IMR-90 (cell line): ENCODE measurements around the gene GCK.

Source experiments
- BHLHE40 ChIP-seq: fragments of 150-350 bp; IDR thresholded peaks from 2 replicates; pipeline ENCODE4 v1.6.1; 2016; ENCODE audit warnings: mild to moderate bottlenecking, low read depth, low read length
- CEBPB ChIP-seq: IDR thresholded peaks from 2 replicates; pipeline ENCODE4 v1.6.1; 2012; ENCODE audit warnings: low read depth, low read length, improper control_type of control experiment
- CHD1 ChIP-seq: IDR thresholded peaks from 2 replicates; pipeline ENCODE4 v1.6.1; 2012; ENCODE audit warnings: low read depth, low read length, improper control_type of control experiment
- CTCF ChIP-seq: conservative IDR thresholded peaks from 2 replicates; pipeline ENCODE4 v1.5.1; 2012; ENCODE audit warnings: mild to moderate bottlenecking, low read depth, low read length, improper control_type of control experiment
- MAFK ChIP-seq: IDR thresholded peaks from 2 replicates; pipeline ENCODE4 v1.6.1; 2012; ENCODE audit warnings: low read depth, low read length, improper control_type of control experiment
- MAZ ChIP-seq: IDR thresholded peaks from 2 replicates; pipeline ENCODE4 v1.6.1; 2012; ENCODE audit warnings: low read depth, mild to moderate bottlenecking, low read length, improper control_type of control experiment, moderate library complexity, borderline replicate concordance
- MXI1 ChIP-seq: IDR thresholded peaks from 2 replicates; pipeline ENCODE4 v1.6.1; 2012; ENCODE audit warnings: low read depth, mild to moderate bottlenecking, low read length, moderate library complexity, borderline replicate concordance
- NFE2L2 ChIP-seq: fragments of 150-350 bp; IDR thresholded peaks from 2 replicates; pipeline ENCODE4 v1.6.1; 2016; ENCODE audit warnings: low read depth, mild to moderate bottlenecking, low read length
- POLR2A ChIP-seq: IDR thresholded peaks from 2 replicates; pipeline ENCODE4 v1.6.1; 2012; ENCODE audit warnings: mild to moderate bottlenecking, low read depth, low read length
- RAD21 ChIP-seq: IDR thresholded peaks from 2 replicates; pipeline ENCODE4 v1.6.1; 2012; ENCODE audit warnings: low read length, improper control_type of control experiment
- RCOR1 ChIP-seq: IDR thresholded peaks from 2 replicates; pipeline ENCODE4 v1.6.1; 2012; ENCODE audit warnings: mild to moderate bottlenecking, low read length, improper control_type of control experiment; ENCODE audit not compliant: insufficient replicate concordance
- RFX5 ChIP-seq: IDR thresholded peaks from 2 replicates; pipeline ENCODE4 v1.8.0; 2012; ENCODE audit warnings: low read depth, mild to moderate bottlenecking, low read length, moderate library complexity
- SMC3 ChIP-seq: fragments of 150-350 bp; IDR thresholded peaks from 2 replicates; pipeline ENCODE4 v1.6.1; 2016; ENCODE audit warnings: low read depth, mild to moderate bottlenecking, antibody characterized with exemption, low read length, moderate library complexity
- TF ChIP-seq, protein P1 (sequence below): fragments of 150-350 bp; IDR thresholded peaks from 2 replicates; pipeline ENCODE4 v1.6.1; 2017; ENCODE audit warnings: mild to moderate bottlenecking, antibody characterized with exemption, low read length, low read depth

DNA sequence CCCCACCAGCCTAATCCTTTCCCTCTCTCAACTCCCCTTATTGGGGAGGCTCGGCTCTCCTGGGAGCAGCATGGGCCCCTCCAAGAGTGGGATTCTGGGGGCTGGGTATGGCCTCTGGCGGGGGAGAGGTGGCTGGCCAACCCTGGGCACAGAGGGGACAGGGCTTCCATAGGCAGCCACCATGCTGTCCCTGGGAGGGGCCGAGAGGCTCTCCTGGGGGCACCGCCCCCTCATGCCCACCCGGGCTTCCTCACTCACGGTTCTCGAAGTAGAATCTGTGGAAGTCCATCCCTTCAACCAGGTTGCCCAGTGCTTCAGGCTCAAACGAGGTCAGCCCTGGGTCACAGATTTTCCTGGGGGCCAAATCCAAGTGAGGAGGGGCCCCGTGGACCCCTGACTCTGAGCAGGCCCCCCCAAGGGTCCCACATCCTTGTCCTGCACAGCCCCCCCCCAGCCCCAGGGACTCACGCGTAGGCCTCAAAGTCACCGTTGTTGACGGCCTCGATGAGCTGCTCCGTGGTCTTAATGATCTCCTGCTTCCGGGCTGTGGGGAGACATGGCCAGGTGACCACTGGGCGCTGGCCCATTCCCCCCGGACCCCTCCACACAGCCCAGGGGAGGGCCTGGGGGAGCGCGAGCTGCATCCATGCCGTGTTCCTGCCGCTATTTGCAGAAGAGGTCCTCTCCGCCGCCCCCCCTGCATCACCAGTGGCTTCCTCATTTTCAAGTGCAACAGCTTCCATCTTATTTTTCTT, 31.3 kb upstream of the GCK start:
- TF ChIP-seq CHD1 = no peak
- TF ChIP-seq CTCF = no peak
- no peak for TF ChIP-seq POLR2A
- no peak for TF ChIP-seq MAZ
- TF ChIP-seq CEBPB = no peak
- TF ChIP-seq RAD21 = no peak
- no peak for TF ChIP-seq SMC3
- TF ChIP-seq NFE2L2 = no peak
- TF ChIP-seq RFX5 = no peak
- TF ChIP-seq, protein P1, sequence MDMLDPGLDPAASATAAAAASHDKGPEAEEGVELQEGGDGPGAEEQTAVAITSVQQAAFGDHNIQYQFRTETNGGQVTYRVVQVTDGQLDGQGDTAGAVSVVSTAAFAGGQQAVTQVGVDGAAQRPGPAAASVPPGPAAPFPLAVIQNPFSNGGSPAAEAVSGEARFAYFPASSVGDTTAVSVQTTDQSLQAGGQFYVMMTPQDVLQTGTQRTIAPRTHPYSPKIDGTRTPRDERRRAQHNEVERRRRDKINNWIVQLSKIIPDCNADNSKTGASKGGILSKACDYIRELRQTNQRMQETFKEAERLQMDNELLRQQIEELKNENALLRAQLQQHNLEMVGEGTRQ = no peak
- no peak for TF ChIP-seq MXI1
- no peak for TF ChIP-seq BHLHE40
- no peak for TF ChIP-seq RCOR1
- TF ChIP-seq MAFK = no peak
